LoVo (cell line): Measurements from ENCODE around the gene CSE1L.
"Not testable (repeated sequence)": the region's sequence is repeated elsewhere in the genome, so short reads cannot be mapped to it uniquely, and the experiment has no call there.

Experiments
- DNase-seq: peaks from one replicate; pipeline ENCODE4 v3.0.0-alpha.2; 2016; ENCODE audit warnings: low spot score

Gene CSE1L, protein sequence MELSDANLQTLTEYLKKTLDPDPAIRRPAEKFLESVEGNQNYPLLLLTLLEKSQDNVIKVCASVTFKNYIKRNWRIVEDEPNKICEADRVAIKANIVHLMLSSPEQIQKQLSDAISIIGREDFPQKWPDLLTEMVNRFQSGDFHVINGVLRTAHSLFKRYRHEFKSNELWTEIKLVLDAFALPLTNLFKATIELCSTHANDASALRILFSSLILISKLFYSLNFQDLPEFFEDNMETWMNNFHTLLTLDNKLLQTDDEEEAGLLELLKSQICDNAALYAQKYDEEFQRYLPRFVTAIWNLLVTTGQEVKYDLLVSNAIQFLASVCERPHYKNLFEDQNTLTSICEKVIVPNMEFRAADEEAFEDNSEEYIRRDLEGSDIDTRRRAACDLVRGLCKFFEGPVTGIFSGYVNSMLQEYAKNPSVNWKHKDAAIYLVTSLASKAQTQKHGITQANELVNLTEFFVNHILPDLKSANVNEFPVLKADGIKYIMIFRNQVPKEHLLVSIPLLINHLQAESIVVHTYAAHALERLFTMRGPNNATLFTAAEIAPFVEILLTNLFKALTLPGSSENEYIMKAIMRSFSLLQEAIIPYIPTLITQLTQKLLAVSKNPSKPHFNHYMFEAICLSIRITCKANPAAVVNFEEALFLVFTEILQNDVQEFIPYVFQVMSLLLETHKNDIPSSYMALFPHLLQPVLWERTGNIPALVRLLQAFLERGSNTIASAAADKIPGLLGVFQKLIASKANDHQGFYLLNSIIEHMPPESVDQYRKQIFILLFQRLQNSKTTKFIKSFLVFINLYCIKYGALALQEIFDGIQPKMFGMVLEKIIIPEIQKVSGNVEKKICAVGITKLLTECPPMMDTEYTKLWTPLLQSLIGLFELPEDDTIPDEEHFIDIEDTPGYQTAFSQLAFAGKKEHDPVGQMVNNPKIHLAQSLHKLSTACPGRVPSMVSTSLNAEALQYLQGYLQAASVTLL

DNA sequence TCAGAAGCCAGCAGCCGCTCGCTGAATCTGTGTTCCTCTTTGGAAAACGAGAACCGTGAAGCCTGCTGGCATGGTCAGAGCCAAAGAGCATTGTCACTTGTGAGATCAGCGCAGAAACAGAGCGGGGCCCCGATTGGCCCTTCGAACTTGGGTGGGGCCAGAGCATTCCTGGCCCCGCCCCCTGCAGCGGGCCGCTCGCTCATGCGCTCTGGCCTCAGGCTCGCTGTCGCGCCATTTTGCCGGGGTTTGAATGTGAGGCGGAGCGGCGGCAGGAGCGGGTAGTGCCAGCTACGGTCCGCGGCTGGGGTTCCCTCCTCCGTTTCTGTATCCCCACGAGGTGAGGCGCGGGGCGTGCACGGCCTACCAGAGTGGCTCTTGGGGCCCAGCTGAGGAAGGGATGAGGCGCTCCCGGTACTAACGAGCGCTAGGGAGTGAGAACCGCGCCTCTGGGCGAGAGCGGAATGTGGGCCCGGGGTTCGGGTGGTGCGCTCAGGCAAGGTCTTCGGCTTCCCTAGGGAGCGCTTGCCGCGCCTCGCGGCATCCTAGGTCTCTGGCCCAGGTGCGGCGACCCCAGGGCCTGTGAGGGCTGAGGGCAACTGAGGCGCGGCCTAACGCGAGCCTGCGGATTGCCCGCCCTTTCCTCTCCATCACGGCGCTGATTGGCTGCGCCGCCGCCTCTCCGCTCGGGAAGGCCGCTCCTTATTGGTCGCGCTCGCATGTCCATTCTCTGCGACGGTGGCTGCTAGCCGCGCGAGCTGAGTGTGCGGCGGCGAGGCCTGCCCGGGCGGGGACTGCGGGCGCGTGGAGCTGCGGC, at the start of gene CSE1L:
TSS of gene CSE1L (plus strand) at position 226 of the 814 bp plus-strand sequence. CDS start 12,152 bp downstream, outside the sequence.
- peak; percentile 95 for DNase-seq

DNA sequence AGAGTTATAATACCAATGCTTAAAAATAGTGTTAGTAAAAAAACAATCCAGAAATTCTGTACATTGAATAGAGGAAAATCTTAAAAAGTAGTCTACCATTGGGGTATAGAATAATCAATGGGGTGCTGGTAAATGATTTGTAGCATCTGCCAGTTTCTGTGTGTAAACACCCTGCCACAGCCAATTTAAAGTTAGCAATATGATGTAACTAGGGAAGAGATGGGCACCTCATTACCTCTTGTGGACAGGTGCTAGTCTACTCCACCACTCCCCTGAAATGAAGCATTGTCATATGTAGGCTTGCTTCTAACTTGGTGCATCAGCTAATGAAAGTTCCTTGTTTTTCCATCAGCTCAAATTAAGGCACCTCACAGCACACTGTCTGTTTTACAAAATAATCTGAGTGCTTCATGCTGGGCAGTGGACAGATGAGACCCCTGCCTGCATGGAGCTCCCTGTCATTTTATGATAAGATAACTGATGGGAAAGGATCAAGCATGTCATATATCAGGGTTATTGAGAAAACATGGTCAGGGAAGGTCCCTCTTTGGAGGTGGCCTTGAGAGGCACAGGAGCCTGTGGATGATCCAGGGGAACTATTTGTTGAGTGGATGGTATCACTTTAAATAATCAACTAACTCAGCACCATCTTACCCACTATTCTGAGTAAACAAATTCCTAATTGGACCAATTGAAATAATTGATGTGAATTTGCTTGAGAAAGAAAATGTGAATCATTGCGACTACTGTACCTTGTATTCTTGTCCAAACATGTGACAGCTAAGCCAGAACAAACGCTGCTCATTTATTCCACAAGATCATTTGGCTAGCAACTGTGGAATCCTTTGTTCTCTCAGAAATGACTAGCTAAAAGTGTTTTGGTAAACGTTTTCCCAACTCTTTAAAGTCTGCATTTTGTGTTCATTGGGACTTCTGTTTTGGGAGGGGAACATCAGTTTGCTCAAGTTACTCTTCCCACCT, 45.9 kb upstream of the CSE1L start:
- DNase-seq: no peak

DNA sequence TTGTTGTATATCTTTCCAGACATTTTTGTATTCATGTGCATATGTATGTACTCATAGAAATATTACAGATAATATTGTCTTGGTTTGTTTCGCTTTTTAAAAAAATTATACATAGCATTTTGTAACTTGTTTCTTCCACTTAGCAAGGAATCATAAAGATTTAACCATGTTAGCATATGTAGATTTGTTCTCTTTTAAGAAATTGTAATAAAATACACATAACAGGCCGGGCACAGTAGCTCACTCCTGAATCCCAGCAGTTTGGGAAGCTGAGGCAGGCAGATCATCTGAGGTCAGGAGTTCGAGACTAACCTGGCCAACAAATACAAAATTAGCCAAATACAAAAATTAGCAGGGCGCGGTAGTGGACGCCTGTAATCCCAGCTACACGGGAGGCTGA, 44.4 kb upstream of the CSE1L start:
- no peak for DNase-seq

- no peak for DNase-seq
These were observed 39.6 kb upstream of the CSE1L start for GRCh38 chr20:49006446-49006980.

DNA sequence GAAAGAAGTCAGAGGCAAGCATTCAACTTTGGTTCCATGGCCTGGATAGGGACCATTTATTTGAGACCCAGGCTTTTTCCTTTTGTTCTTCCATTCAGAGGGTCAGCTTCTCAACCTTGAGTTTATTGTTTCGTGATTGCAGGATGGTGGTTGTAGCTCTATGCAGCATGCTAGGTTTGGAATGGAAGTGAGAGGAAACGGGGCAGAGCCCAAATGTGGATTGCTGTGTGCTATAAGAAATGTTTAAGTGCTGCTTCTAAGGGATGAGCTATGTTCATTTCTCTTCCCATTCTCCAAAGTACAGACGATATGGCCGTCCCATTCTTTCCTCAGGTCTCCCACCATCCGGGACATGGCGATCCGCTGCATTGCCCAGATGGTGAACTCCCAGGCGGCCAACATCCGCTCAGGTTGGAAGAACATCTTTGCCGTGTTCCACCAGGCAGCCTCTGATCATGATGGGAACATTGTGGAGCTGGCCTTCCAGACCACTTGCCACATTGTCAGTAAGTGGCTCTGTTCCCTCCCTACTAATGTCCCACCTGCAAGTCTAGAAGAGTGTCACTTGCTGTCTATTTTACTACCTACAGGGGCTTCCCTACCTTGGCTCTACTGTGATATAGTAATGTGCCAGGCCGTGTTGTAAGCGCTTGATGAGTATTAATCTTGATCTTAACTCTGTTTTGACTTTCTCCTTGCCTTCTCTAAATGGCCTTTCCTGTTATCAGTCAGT, 36.0 kb upstream of the CSE1L start:
- DNase-seq: no peak

DNA sequence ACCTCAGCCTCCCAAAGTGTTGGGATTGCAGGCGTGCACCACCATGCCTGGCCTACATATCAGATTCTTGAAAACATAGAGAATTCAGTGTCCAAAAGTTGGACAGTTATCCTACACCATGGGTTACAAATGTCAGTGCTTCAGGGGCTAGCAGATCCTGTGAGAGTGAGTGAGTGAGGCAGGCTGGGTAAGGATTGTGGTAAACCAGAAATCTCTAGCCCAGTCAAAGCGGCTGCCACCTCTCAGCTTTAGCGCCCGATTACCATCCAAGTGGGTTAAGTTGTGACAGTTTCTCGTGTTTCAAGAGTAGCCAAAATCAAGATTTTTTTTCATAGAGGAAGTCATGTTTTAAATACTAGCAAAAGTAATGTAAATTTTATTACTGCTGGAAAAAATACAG, 21.9 kb upstream of the CSE1L start:
- no peak for DNase-seq

GRCh38 chr20:49028177-49028576, 17.9 kb upstream of the CSE1L start:
- not testable (repeated sequence) for DNase-seq

DNA sequence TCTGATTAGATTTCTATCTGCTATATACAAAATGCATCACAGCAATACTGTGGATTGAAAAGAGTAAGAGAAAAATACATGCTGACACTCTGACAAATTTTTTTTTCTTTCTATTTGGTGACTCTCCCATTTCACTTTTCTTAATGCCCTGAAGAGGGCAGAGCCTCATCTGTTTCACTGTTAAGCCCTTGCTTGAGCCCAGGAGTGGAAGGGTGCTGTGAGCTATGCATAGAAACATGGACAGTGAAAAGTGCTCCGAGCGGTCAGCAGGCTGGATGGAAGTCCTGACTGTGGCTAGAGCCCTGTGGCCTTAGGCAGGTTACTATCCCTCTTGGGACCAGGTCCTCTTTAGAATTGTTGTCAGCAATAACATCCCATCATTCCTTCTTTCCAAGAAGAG, 17.4 kb upstream of the CSE1L start:
- no peak for DNase-seq

DNA sequence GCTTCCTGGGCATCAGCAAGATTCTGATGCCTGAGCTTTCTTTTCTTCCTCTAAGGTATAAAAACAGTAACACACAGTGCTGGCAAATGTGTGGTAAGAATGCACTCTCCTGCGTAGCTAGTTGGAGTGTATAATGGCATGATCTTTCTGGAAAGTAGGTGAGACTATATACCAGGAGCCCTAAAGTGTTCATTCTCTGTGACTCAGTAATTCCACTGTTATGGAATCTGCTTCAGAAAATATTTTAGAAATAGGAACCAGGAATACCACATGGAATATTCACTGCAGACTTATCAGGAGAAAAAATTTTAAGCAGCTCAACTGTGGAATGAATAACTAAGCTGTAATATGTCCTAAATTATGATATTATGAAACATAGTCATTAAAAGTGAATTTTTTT, 16.9 kb upstream of the CSE1L start:
- no peak for DNase-seq

DNA sequence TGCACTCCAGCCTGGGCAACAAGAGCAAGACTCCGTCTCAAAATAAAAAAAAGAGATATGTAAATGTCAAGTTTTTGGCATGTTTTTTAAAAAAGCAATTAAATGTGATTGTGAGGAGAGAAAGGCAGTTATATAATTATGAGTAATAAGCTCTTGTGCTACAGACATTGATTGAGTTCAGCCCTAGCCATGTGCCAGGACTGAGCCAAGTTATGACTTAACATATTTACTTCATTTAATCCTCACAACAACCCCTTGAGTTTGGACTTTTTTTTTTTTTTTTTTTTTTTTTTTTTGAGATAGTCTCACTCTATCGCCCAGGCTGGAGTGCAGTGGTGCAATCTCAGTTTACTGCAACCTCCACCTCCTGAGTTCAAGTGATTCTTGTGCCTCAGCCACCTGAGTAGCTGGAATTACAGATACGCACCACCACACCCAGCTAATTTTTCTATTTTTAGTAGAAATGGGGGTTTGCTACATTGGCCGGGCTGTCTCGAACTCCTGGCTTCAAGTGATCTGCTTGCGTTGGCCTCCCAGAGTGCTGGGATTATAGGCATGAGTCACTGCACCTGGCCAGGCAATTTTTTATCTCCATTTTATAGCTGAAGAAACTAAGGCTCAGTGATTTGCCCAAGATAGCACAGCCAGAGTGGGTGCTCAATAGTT, 15.0 kb upstream of the CSE1L start:
- DNase-seq: no peak

DNA sequence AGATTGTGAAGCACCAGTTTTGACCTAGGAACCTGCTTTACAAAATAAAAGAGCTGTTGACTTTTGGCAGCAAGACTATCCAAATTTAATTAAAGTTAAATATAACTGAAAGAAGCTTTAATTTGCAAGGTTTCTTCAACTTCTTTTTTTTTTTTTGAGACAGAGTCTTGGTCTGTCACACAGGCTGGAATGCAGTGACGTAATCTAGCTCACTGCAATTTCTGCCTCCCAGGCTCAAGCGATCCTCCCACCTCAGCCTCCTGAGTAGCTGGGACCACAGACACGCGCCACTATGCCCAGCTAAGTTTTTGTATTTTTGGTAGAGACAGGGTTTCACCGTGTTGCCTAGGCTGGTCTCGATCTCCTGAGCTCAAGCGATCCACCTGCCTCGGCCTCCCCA, 13.7 kb upstream of the CSE1L start:
- DNase-seq: no peak

DNA sequence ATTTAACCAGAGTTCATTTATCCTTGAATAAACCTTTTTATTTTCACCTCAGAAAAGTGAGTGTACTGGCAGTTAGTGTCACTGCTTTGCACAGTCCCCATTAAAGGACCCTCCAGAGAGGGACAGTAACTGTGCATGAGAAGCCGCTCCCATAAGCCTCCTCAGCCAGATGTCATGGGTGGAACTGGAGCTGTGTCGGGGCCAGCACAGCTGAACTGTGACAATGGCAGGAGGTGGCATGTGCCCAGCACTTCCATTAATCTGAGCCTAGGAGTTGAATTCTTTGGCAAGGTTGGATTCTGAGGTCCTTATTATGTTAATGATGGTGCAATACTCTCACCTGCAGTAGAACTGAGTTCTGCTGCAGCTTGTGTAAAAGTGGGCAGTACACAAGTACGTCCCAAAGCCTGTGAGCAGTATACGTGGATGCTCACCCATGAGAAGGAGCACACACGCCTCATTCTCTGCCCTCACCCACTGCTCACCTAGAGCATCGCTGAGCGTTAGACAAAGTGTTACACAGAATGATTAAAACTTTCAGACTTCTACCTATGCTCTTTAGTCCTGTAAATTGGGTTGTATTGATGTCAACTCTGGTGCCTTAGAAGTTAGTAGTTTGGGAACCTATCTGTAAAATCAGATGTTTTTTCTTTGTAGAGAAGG, 11.9 kb upstream of the CSE1L start:
- no peak for DNase-seq

DNA sequence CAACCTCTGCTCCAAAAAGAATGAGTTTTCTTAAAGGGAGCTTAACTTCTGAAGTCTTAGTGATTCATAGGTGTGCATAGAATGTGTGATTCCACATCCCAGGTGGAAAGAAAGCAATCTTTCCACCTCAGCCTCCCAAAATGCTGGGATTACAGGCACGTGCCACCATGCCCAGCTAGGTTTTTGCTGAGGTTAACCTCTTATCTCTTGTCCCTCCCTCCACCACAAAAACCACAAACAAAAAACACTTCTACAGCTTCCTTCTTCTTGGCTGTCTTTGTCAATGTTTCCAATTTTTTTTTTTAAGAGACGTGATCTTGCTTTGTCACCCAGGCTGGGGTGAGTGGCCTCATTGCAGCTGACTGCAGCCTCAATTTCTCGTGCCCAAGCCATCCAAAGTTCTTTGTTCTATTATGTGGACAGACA, 8.1 kb upstream of the CSE1L start:
- no peak for DNase-seq

- DNase-seq: no peak
These were observed 6.3 kb upstream of the CSE1L start for GRCh38 chr20:49039854-49040253.

DNA sequence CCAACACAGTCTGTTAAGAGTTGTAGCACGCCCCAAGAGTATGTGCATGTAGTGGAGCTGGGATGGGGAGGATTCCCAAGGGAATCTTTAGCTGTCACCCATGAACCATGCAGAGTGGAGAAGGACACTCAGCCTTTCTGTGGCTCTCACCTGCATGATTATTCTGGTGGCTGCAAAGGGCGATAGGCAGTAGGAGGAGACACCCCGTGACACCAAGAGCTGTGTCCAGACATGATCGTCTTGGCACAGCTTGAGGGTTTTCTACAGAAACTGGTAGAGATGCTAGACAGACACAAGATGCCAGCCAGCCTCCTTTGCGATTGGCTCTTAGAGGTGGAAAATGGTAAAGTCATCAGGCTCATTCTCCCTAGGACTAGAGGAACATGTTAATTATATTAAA, 3.1 kb upstream of the CSE1L start:
- no peak for DNase-seq

- DNase-seq: no peak
These were observed 549 bp upstream of the CSE1L start for GRCh38 chr20:49045440-49046086.

- DNase-seq: no peak
These were observed 6.2 kb downstream of the CSE1L start for GRCh38 chr20:49052334-49052733.

DNA sequence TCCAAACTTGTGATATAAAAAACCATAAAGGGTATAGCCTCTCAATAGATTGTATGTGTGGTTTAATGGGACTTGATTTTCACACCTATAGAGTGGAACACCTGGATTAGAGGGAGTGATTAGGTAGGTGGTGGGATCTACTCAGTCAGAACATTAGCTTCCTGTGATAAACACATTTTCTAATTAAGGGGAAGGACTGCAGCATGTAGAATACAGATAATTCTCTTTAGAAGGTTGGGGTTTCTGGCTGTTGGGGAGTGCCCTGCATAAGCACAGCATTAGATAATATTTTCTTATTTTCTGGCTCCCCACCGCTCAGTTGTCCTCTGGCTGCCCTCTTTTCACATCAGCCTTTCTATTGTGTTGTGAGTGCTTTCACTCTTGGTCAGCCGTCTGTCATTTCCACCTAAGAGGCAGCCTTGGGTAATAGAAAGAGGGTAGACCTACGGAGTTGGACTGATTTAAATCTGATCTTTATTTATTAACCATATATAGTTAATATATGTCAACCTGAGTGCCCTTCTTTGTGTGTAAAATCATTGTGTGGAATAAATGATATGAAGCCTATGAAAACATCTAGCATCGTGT, 8.0 kb downstream of the CSE1L start:
- no peak for DNase-seq
